NCI-H146 (cell line): ENCODE measurements around the gene LRMDA.

Experiments used
- DNase-seq: peaks from one replicate; lab custom pipeline; 2025; lab: John Stamatoyannopoulos, UW

The LRMDA gene

GRCh38 chr10:76172020-76172419, 740.6 kb downstream of the LRMDA start:
- DNase-seq: peak; percentile 68

DNA sequence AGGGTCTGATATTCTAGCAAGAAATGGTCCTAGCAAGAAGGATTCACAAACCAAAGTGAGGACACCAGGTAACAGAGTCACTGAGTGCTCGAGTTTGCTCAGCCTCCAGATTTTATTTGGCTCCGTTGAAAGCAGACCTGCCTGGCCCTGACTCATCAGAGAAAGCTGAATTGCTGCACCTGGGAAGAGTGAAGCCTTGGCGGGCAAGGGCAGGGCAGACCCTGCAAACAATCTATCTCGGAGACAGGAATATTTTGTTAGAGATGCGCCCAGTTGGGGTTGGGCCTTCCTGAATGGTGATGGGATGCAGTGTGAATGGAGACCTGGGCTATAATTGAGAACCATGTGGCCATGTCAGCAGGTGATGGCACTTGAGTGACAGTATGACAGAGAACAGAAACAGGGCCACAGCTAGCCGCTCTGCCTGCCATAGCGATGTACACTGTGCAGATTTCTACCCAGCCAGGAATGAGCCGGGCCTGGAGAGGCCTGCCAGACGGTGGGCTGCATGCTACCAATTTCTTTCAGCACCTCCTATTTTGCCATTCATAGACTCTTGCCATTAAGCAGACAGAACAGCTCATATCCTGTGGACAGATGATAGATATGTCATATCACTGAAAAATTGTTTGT, 744.2 kb downstream of the LRMDA start:
- peak; percentile 17 for DNase-seq

- no peak for DNase-seq
Measured at GRCh38 chr10:76176166-76176550, 744.7 kb downstream of the LRMDA start.

GRCh38 chr10:76177936-76178335, 746.5 kb downstream of the LRMDA start:
- DNase-seq: no peak

- no peak for DNase-seq
Measured at GRCh38 chr10:76178532-76179292, 747.3 kb downstream of the LRMDA start.

GRCh38 chr10:76179806-76180205, 748.4 kb downstream of the LRMDA start:
- no peak for DNase-seq

DNA sequence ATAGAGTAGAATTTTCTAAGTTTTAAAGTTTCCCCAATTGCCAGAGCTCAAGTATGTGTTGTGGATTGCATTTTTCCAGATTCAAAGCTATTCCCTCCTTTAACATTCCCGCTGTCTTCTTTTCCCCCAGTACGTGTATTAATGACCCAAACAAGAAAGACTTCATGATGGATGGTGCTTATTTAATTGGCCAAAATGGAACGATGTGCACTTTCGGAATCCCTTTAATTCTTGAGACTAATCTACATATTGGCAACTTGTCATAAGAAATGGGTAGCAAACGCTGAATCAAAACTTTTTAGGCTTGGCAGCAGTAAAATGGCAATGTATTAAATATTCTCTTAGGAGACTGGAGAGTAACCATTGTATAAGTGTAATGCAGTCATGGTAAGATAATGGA, 753.2 kb downstream of the LRMDA start:
- no peak for DNase-seq

DNA sequence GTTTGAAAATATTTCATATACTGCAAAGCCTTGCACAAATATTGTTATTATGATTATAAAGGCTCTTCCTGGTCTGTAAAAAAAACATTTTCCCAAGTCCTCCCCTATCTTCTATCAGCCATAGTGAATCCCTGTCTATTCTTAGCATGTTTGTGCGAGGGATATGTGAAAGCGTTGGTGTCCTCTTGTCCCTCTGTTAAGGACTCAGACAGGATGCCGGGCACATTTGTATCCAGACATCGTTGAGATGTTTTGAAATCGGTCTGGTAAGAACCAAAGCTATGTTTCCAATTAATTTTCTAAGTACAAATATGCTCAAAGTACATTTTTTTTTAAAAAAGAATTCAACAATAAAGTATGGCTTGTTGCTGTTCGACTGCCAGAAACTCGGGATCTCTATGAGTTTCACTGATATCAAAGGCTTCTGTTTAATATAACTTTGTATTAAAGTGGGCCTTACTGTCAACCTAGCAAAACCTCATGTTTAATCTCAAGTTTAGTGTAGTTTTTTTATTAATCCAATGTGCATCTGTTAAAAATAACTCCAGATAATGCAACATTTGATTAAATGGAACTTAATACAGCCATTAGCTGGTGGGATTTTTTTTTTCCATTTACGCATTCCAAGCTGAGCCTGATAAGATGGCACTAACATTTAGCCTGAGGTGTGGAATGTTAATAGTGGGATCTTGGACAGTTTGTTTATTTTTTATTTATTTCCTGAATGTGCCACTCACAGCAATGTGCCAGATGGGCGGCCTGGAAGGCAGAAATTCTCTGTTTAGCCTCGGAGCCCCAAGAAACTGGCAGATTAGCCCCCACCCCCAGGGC, 754.3 kb downstream of the LRMDA start:
- no peak for DNase-seq

GRCh38 chr10:76188216-76188615, 756.8 kb downstream of the LRMDA start:
- no peak for DNase-seq

DNA sequence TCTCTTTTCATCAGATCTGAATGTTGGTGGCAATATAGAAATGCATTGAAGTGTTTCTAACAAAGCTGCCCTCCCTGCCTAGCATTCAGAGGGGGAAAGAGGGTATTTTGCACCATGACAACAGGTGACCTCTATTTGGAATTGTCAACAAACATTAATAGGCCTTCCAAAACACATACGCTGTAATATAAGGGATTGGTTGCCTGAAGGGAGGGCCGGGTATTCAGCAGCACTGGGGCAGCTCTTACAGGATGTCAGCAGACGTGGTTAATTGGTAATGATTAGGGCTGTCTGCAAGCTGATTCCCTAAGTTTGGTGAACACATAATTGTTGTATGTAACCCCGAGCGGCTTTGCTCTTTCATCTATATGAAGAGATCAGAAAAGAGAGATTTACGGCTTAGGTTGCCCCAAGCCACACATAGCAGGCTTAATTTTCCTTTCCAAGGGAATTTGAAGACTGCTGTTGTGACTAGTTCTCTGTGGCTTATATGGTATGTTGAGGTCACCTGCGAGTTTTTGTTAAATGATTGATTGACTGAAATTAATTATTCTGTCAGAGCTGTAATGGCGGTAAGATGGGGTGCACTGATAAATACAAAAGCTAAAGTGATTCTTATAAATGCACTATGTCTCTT, 759.3 kb downstream of the LRMDA start:
- DNase-seq: peak; percentile 88

GRCh38 chr10:76191336-76191735, 759.9 kb downstream of the LRMDA start:
- peak; percentile 49 for DNase-seq

- no peak for DNase-seq
Measured at GRCh38 chr10:76192151-76192550, 760.7 kb downstream of the LRMDA start.

DNA sequence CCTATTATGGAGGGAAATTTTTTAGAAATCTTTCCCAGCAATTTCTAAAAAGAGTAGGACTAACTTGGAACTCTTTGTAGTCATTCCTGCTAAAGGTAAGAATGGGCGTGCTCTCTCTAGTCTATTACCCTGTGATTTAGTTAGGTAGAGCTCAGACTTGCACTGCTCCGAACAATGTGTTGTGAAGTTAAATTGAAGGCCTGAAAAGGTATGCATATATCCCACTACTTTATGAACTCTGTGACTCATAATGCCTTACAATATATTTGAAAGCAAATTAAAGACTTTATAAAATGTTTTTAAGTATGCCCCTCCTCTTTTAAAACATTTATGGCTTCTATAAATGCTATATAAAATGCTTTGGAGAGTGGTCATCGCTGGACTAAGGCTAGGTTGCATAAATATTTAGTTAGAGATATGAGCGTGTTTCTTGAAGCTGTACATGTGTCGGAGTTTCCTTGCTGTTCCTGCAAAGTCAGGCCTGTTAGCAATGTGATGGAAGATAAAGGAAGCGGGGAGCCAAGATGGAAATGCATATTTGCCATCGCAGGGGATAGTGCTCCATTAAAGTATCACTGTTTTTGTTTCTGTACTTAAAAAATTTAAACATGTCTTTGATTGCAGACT, 761.4 kb downstream of the LRMDA start:
- no peak for DNase-seq

DNA sequence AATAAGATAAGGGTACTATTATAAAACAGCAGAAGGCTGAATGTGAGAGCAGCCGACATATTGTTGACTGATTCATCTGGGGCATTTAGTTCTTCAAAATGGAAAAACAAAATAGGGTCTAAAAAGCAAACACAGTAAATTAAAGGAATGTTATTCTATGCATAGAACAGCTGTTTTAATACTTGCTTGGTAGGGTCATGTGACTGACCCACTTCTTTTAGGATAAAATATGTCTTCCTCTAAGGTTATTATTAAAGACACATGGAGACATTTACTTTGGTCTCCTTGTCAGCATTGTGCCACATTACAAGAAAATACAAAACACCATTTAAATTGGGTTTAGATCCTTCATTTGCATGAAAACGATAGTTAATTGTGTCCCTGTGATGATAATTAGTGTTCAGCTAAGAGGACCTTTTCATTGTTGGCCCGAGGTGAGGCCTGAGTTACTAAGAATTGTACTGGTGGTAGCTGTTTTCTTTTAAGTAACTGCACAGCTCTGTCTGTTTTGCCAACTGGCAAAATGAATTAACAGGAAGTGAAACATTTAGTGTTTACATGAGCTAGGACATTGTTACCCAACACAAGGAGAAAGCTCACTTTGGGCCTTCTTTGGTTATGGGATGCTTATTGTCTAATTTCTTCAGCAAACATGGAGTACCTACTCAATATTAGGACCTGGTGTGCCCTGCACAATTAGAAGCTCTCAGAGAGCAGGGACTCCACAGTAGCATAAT, 764.4 kb downstream of the LRMDA start:
- DNase-seq: no peak

DNA sequence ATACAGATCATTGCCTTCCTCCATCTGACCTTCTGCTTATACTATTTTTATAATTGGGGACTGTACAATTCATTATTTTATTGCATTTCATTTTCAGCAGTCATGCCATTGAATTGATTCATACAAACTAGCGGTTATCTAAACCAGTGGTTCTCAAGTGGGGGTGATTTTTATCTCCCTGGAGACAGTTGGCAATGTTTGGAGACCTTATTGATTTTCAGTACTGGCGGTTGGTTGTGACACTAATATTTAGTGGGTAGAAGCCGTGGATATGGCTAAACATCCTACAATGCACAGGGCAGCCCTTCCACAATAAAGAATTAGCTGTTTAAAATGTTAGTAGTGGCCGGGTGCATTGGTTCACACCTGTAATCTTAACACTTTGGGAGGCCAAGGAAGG, 765.9 kb downstream of the LRMDA start:
- peak; percentile 46 for DNase-seq

DNA sequence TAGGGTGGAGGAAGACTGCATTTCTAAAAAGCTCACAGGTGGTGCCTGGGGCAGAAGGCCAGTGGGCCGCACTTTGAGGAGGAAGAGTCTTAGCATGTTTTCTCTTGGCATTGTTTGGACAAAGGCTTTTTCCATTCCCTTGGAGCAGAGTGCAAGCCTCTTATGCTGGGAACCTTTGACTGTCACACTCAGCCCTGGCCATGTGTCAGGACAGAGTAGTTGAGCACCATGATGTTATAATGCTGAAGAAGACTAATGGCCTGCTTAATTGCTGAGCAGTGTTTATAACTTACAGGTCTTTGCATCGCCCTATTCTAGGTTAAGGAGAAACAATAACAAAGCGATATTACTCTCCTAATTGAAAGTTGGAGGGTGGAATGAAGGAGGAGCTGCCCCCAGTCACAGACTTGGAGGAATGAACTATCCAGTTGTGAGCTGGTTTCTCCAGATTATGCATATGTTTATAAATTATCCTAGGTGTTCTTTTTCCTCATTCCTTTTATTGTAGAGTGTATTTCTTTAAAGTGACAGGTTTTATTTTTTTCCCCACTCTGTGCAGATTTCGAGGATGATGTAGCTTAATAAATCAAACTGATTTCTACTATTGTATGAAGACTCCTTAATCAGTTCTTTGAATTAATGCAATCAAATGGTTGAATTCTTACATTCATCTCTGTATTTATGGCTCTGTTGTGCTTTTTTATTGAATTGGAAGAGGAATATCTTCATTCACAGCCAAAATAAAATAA, 767.0 kb downstream of the LRMDA start:
- no peak for DNase-seq

- DNase-seq: no peak
Measured at GRCh38 chr10:76201962-76202361, 770.5 kb downstream of the LRMDA start.

DNA sequence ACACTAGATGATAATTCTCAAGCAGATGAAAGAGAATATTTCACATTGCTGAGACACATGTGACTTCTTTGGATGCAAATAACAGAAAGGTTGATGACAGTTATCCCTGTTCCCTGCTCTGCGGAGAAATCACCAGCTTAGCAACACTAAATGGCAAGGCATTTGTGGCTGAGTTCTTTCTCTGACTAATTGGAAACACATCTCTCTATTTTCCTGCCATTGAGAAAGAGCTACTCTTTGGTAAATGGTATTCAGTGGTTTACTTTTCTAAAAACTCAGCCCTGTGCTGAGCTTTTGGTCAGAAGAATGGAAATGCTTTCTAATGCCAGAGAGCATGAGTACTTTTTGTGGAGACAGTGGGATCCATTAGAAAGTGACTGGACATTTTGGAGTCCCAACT, 771.4 kb downstream of the LRMDA start:
- no peak for DNase-seq

GRCh38 chr10:76205361-76205760, 773.9 kb downstream of the LRMDA start:
- no peak for DNase-seq

DNA sequence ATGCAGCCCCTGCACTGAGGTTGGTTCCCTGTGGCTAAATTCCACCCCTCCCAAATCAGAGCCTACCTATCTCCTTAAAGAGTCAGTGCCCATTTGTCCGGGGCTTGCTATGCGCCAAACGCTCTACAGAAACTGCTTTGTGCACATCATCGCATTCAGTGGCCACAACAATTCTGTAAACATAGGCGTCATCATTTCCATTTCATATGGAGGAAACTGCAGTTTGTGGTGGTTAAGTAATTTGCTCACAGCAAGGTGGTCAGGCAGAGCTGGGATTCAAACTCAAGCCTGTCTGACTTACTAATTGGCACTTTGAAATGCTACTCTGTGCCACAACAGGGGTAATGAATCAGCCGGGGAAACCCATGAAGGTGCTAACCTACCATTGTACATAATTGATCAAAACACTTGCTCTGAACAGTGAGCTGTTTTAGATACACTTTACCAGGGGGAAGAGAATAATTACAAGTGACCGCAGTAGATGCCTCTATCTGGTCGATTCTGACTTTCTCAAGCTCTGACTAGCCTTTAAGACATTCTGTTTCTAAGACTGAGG, 775.5 kb downstream of the LRMDA start:
- DNase-seq: no peak
